Mesendoderm (in vitro differentiated cells): ENCODE data around the gene IL12B.
A peak's percentile ranks its signal among the peaks of the same experiment; 100 is the strongest.

ENCODE experiments used
- DNase-seq: peaks from one replicate; pipeline ENCODE4 v3.0.0; 2013
- H2AK5ac ChIP-seq: 2 replicates; pipeline ENCODE4 v1.6.1; 2013; ENCODE audit warnings: low read length, inconsistent platforms
- H2BK120ac ChIP-seq: 2 replicates; pipeline ENCODE4 v1.6.1; 2013; ENCODE audit warnings: low read depth, mild to moderate bottlenecking, low read length, moderate library complexity, mixed read lengths
- H2BK15ac ChIP-seq: replicated peaks from 2 replicates; pipeline ENCODE4 v1.6.1; 2013; ENCODE audit warnings: low read depth, mild to moderate bottlenecking, moderate library complexity
- H2BK5ac ChIP-seq: 2 replicates; pipeline ENCODE4 v1.6.1; 2013; ENCODE audit warnings: low read length, inconsistent platforms
- H3K18ac ChIP-seq: 2 replicates; pipeline ENCODE4 v1.6.1; 2013; ENCODE audit warnings: mild to moderate bottlenecking, low read length, mixed read lengths
- H3K23ac ChIP-seq: one replicate; pipeline ENCODE4 v1.6.1; 2013; ENCODE audit warnings: low read length
- H3K27ac ChIP-seq: 2 replicates; pipeline ENCODE4 v1.5.1; 2013; ENCODE audit warnings: low read depth, mild to moderate bottlenecking, inconsistent platforms, low read length, moderate library complexity
- H3K27me3 ChIP-seq: 2 replicates; pipeline ENCODE4 v1.6.1; 2013; ENCODE audit warnings: low read length, control low read depth, mild to moderate bottlenecking, inconsistent platforms; ENCODE audit not compliant: insufficient read depth, poor library complexity
- H3K36me3 ChIP-seq: 2 replicates; pipeline ENCODE4 v1.6.1; 2013; ENCODE audit warnings: low read length, inconsistent platforms; ENCODE audit not compliant: control insufficient read depth, insufficient read depth
- H3K4ac ChIP-seq: one replicate; pipeline ENCODE4 v1.6.1; 2013; ENCODE audit warnings: low read depth, mild to moderate bottlenecking, low read length, moderate library complexity
- H3K4me1 ChIP-seq: 2 replicates; pipeline ENCODE4 v1.6.1; 2013; ENCODE audit warnings: low read depth, low read length, inconsistent platforms; ENCODE audit not compliant: control insufficient read depth
- H3K4me2 ChIP-seq: 2 replicates; pipeline ENCODE4 v1.6.1; 2013; ENCODE audit warnings: low read length
- H3K4me3 ChIP-seq: 2 replicates; pipeline ENCODE4 v1.5.1; 2013; ENCODE audit warnings: mild to moderate bottlenecking, low read length
- H3K56ac ChIP-seq: one replicate; pipeline ENCODE4 v1.6.1; 2013; ENCODE audit warnings: low read length
- H3K79me1 ChIP-seq: 2 replicates; pipeline ENCODE4 v1.6.1; 2013; ENCODE audit warnings: low read length, inconsistent platforms
- H3K79me2 ChIP-seq: 2 replicates; pipeline ENCODE4 v1.6.1; 2013; ENCODE audit warnings: mild to moderate bottlenecking, low read length; ENCODE audit not compliant: control insufficient read depth, insufficient read depth
- H3K9ac ChIP-seq: 2 replicates; pipeline ENCODE4 v1.6.1; 2013; ENCODE audit warnings: low read length, inconsistent platforms
- H4K5ac ChIP-seq: one replicate; pipeline ENCODE4 v1.6.1; 2013; ENCODE audit warnings: low read length
- H4K8ac ChIP-seq: one replicate; pipeline ENCODE4 v1.6.1; 2013; ENCODE audit warnings: low read depth, mild to moderate bottlenecking, control low read depth, low read length, moderate library complexity
- WGBS: extraction: QIAGEN DNeasy Blood & Tissue Kit; methylation state at CpG from one replicate; pipeline ENCODE4 v1.1.7; 2013; ENCODE audit warnings: low lambda C conversion rate, missing lambda C conversion rate; ENCODE audit not compliant: insufficient coverage; ENCODE audit errors: extremely low coverage; 5-methylcytosine and 5-hydroxymethylcytosine counted together

The IL12B gene

DNA sequence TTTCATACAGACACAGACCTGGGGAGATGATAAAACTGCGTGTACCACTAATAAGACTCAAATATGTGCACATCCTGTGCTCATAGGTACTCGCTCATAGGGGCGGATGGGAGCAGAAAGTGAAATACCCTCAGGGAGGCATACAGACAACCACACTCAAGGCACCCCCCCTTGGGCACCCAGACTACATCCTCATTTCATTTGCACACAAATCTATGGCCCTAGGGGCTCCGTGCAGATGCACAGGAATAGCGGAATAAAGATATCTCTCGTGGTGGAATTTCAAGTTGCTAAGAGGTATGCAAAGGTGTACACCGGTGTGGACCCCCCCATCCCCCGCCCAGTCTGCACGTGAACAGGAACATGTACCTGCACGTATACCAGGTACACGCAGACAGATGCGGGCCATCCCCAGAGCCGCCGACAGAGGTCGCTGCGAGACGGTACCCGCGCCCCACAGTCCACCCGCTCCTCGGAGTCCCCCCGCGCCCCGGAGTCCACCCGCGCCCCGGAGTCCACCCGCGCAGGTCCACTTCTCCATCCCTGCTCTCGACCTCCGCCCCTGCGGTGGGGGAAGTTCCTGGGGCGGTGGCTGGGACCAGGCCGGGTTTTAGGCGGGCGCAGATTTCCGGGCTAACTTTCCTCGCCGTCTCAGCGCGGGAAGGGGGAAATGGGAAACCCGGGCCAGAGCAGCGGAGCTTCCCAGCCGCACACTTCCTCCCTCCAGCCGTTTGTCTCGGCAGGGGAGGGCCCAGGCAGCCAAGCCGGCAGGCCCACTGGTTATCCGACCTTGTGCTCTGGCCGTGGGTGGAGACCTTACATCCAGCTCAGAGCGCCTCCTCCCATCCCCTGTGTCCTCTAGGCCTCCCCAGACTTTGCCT, 1.0 kb upstream of the IL12B start:
- no peak overlapping the region for H3K23ac ChIP-seq
- H3K4ac ChIP-seq = peak overlapping the region; percentile 94
- peak overlapping the region; percentile 95 for H2BK120ac ChIP-seq
- H4K8ac ChIP-seq = no peak overlapping the region
- H4K5ac ChIP-seq = no peak overlapping the region
- H3K4me2 ChIP-seq = peak overlapping the region; percentile 4
- no peaks in the 10 kb centered on the region for H3K36me3 ChIP-seq
- peak overlapping the region; percentile 93 for H3K18ac ChIP-seq
- no peak overlapping the region for H2BK5ac ChIP-seq
- peak overlapping the region; percentile 64 for H2BK15ac ChIP-seq
- H2AK5ac ChIP-seq = no peak overlapping the region
- H3K27me3 ChIP-seq = no peaks in the 10 kb centered on the region
- no peaks in the 10 kb centered on the region for H3K79me2 ChIP-seq
- no peak overlapping the region for H3K4me3 ChIP-seq
- H3K56ac ChIP-seq = peak overlapping the region; percentile 88
- no peak overlapping the region for H3K27ac ChIP-seq
- peak overlapping the region; percentile 60 for H3K9ac ChIP-seq
- no peaks in the 10 kb centered on the region for H3K79me1 ChIP-seq
- peak; percentile 64 for DNase-seq
- no peaks in the 10 kb centered on the region for H3K4me1 ChIP-seq
- no CpG with 5 or more reads among the region's 50 CpGs for WGBS

- no peak overlapping the region for H2AK5ac ChIP-seq
- no peaks in the 10 kb centered on the region for H3K36me3 ChIP-seq
- H3K4me3 ChIP-seq = no peak overlapping the region
- no peak overlapping the region for H2BK5ac ChIP-seq
- no peak overlapping the region for H2BK15ac ChIP-seq
- no peak overlapping the region for H4K8ac ChIP-seq
- WGBS = no CpG with 5 or more reads among the region's 4 CpGs
- H2BK120ac ChIP-seq = no peak overlapping the region
- H3K4ac ChIP-seq = no peak overlapping the region
- H3K18ac ChIP-seq = no peak overlapping the region
- H3K4me1 ChIP-seq = no peaks in the 10 kb centered on the region
- no peak overlapping the region for H3K4me2 ChIP-seq
- no peaks in the 10 kb centered on the region for H3K79me2 ChIP-seq
- no peak overlapping the region for H3K27ac ChIP-seq
- H3K9ac ChIP-seq = no peak overlapping the region
- H4K5ac ChIP-seq = no peak overlapping the region
- no peaks in the 10 kb centered on the region for H3K27me3 ChIP-seq
- no peak for DNase-seq
- no peak overlapping the region for H3K23ac ChIP-seq
- no peak overlapping the region for H3K56ac ChIP-seq
- no peaks in the 10 kb centered on the region for H3K79me1 ChIP-seq
Observed at GRCh38 chr5:159324986-159325385, 5.3 kb downstream of the IL12B start.

GRCh38 chr5:159324102-159324755, 6.1 kb downstream of the IL12B start:
- Histone ChIP-seq H3K56ac (no peak overlapping the region), H3K27ac (no peak overlapping the region), H3K79me2 (no peaks in the 10 kb centered on the region), H3K9ac (no peak overlapping the region), H2BK5ac (no peak overlapping the region), H3K18ac (no peak overlapping the region), H3K23ac (no peak overlapping the region), H3K79me1 (no peaks in the 10 kb centered on the region), H2BK120ac (no peak overlapping the region), H4K5ac (no peak overlapping the region), H3K4ac (no peak overlapping the region), H2BK15ac (no peak overlapping the region), H3K4me3 (no peak overlapping the region), H4K8ac (no peak overlapping the region), H2AK5ac (no peak overlapping the region), H3K36me3 (no peaks in the 10 kb centered on the region), H3K4me2 (no peak overlapping the region), H3K27me3 (no peaks in the 10 kb centered on the region), H3K4me1 (no peaks in the 10 kb centered on the region)
- no CpG with 5 or more reads among the region's 3 CpGs for WGBS
- no peak for DNase-seq

- Histone ChIP-seq H3K79me1 (no peaks in the 10 kb centered on the region), H2BK5ac (no peak overlapping the region), H2AK5ac (no peak overlapping the region), H3K4me3 (no peak overlapping the region), H3K23ac (no peak overlapping the region), H2BK15ac (no peak overlapping the region), H3K4ac (no peak overlapping the region), H3K4me2 (no peak overlapping the region), H3K79me2 (no peaks in the 10 kb centered on the region), H3K4me1 (no peaks in the 10 kb centered on the region), H3K18ac (no peak overlapping the region), H3K56ac (no peak overlapping the region), H3K9ac (no peak overlapping the region), H2BK120ac (no peak overlapping the region), H3K27ac (no peak overlapping the region), H4K5ac (no peak overlapping the region), H3K36me3 (no peaks in the 10 kb centered on the region), H4K8ac (no peak overlapping the region), H3K27me3 (no peaks in the 10 kb centered on the region)
- no CpG with 5 or more reads among the region's 6 CpGs for WGBS
- DNase-seq = no peak
Observed at GRCh38 chr5:159322180-159322579, 8.1 kb downstream of the IL12B start.

DNA sequence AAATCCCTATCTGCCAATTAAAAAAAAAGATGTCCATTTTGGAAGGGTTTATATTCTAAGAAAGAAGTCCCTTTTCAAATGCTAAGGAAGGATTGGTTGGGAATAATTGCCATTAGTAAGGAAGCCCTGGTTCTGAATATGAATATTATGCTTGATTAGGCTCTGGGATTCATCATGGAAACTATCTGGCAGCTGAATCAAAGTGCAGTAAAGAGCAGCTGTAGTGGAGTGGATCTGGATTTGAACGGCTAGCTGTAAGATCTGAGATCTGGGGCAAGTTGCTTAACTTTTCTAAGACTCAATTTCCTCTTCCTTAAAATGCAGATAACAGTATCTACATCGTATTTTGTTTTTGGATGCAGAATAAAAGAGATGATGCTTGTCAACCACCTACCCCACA, 10.5 kb downstream of the IL12B start:
- Histone ChIP-seq H3K4me1 (no peaks in the 10 kb centered on the region), H2AK5ac (no peak overlapping the region), H3K4me3 (no peak overlapping the region), H3K79me2 (no peaks in the 10 kb centered on the region), H4K8ac (no peak overlapping the region), H2BK120ac (no peak overlapping the region), H2BK5ac (no peak overlapping the region), H3K27me3 (no peaks in the 10 kb centered on the region), H3K79me1 (no peaks in the 10 kb centered on the region), H3K4ac (no peak overlapping the region), H3K23ac (no peak overlapping the region), H3K9ac (no peak overlapping the region), H4K5ac (no peak overlapping the region), H3K56ac (no peak overlapping the region), H2BK15ac (no peak overlapping the region), H3K27ac (no peak overlapping the region), H3K18ac (no peak overlapping the region), H3K36me3 (no peaks in the 10 kb centered on the region), H3K4me2 (no peak overlapping the region)
- no peak for DNase-seq
- no CpG with 5 or more reads among the region's 2 CpGs for WGBS
